Lower leg skin (tissue), 3 donors: ENCODE results near the gene LDLRAP1.

Experiments
- POLR2A ChIP-seq, 2 donors: fragments of 450-650 bp; IDR thresholded peaks; one replicate each; pipeline ENCODE4 v1.6.1; 2016 to 2017; ENCODE audit warnings: antibody characterized with exemption in 2 of 2, mild to moderate bottlenecking in 1 of 2, moderate library complexity in 1 of 2
- TF ChIP-seq, protein P1 (sequence below), 3 donors: fragments of 450-650 bp; IDR thresholded peaks; one replicate each; pipeline ENCODE4 v1.5.1; 2016; ENCODE audit warnings: antibody characterized with exemption in 3 of 3, mild to moderate bottlenecking in 3 of 3, moderate library complexity in 2 of 3

DNA sequence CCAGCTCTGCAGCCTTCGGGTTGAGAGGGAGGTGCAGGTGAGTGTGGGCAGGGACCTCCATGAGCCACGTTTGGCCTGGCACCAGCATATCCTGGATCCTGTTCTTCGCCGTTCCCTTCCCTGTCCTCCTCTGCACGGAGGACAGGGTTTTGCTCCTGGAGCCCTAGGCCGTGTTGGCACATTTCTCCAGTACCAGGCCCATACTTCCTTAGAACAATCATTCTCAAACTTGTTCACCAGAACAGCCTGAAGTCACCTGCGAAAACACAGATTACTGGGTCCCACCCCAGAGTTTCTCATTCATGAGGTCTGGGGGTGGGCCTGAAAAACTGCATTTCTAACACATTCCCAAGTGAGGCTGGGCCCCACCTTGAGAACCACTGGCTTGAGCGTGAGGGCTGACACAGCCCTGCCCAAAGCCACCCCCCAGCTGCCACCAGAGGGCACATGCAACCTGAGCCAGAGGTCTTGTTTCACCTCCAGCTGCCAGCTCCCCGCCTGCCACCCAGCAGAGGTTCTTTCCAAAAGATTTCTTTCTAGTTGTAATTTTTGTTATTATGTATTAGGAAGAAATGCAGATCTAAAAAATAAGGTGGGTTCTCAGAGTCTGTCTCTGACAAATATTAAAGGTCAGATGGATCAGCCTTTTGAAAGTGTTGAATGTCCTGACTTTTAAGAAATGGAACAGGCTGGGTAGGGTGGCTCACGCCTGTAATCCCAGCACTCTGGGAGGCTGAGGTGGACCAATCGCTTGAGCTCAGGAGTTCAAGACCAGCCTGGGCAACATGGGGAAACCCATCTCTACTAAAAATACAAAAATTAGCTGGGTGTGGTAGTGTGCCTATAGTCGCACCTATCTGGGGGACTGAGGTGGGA is 39.6 kb upstream of the LDLRAP1 start:
- TF ChIP-seq, protein P1, sequence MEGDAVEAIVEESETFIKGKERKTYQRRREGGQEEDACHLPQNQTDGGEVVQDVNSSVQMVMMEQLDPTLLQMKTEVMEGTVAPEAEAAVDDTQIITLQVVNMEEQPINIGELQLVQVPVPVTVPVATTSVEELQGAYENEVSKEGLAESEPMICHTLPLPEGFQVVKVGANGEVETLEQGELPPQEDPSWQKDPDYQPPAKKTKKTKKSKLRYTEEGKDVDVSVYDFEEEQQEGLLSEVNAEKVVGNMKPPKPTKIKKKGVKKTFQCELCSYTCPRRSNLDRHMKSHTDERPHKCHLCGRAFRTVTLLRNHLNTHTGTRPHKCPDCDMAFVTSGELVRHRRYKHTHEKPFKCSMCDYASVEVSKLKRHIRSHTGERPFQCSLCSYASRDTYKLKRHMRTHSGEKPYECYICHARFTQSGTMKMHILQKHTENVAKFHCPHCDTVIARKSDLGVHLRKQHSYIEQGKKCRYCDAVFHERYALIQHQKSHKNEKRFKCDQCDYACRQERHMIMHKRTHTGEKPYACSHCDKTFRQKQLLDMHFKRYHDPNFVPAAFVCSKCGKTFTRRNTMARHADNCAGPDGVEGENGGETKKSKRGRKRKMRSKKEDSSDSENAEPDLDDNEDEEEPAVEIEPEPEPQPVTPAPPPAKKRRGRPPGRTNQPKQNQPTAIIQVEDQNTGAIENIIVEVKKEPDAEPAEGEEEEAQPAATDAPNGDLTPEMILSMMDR (IDR thresholded peaks at IDR 0.05) = no peak
- no peak for TF ChIP-seq POLR2A (IDR thresholded peaks at IDR 0.05)
